Suprapubic skin (tissue), 4 donors: ENCODE results near the gene MED12L. TPM values are rescaled to one million over a fixed set of nuclear protein-coding genes. Genes with fewer than 3 reads are reported as not detected.

Source experiments
- DNase-seq, 2 donors: peaks; one replicate each; pipeline ENCODE4 v3.0.0-alpha.2; 2019; ENCODE audit warnings: low spot score in 2 of 2
- H3K27ac ChIP-seq: fragments of 200-600 bp; sonication (generic); one replicate; pipeline ENCODE4 v1.5.1; 2019
- H3K27me3 ChIP-seq: fragments of 200-600 bp; sonication (generic); one replicate; pipeline ENCODE4 v1.5.1; 2019
- H3K36me3 ChIP-seq: fragments of 200-600 bp; sonication (generic); one replicate; pipeline ENCODE4 v1.5.1; 2019
- H3K4me1 ChIP-seq: fragments of 200-600 bp; sonication (generic); one replicate; pipeline ENCODE4 v1.5.1; 2019
- H3K4me3 ChIP-seq: fragments of 200-600 bp; sonication (generic); one replicate; pipeline ENCODE4 v1.5.1; 2019; ENCODE audit warnings: mild to moderate bottlenecking
- H3K9me3 ChIP-seq: fragments of 200-600 bp; sonication (generic); one replicate; pipeline ENCODE4 v1.5.1; 2019
- EP300 ChIP-seq: sonication (generic); formaldehyde crosslinking; IDR thresholded peaks from one replicate; pipeline ENCODE4 v1.6.1; 2017; ENCODE audit warnings: antibody characterized with exemption
- POLR2A ChIP-seq, 2 donors: fragments of 450-650 bp; IDR thresholded peaks; one replicate each; pipeline ENCODE4 v1.6.1; 2017; ENCODE audit warnings: antibody characterized with exemption in 2 of 2, mild to moderate bottlenecking in 2 of 2, moderate library complexity in 2 of 2
- POLR2AphosphoS5 ChIP-seq, 3 donors: sonication (generic); formaldehyde crosslinking; IDR thresholded peaks; one replicate each; pipeline ENCODE4 v1.6.1; 2017; ENCODE audit warnings: antibody characterized with exemption in 3 of 3
- WGBS: methylation state at CpG from one replicate; pipeline ENCODE4 v1.1.5; 2018; 5-methylcytosine and 5-hydroxymethylcytosine counted together
- total RNA-seq, 4 donors: library from RNA; depleted of rRNA; stranded (reverse); fragments of >200 nt; gene quantifications; one replicate each; pipeline ENCODE4 v1.1.0, GENCODE V29; 2016
- TF ChIP-seq, protein P1 (sequence below), 2 donors: fragments of 200-600 bp in 1 of 2; fragments of 450-650 bp in 1 of 2; sonication (generic) in 1 of 2; IDR thresholded peaks; one replicate each; pipeline ENCODE4 v1.5.1; 2016 to 2019; ENCODE audit warnings: antibody characterized with exemption in 2 of 2, mild to moderate bottlenecking in 1 of 2, moderate library complexity in 1 of 2

The MED12L gene
- total RNA-seq, 4 donors from 2014 or later = 0.08 to 0.80 (median 0.22) TPM

DNA sequence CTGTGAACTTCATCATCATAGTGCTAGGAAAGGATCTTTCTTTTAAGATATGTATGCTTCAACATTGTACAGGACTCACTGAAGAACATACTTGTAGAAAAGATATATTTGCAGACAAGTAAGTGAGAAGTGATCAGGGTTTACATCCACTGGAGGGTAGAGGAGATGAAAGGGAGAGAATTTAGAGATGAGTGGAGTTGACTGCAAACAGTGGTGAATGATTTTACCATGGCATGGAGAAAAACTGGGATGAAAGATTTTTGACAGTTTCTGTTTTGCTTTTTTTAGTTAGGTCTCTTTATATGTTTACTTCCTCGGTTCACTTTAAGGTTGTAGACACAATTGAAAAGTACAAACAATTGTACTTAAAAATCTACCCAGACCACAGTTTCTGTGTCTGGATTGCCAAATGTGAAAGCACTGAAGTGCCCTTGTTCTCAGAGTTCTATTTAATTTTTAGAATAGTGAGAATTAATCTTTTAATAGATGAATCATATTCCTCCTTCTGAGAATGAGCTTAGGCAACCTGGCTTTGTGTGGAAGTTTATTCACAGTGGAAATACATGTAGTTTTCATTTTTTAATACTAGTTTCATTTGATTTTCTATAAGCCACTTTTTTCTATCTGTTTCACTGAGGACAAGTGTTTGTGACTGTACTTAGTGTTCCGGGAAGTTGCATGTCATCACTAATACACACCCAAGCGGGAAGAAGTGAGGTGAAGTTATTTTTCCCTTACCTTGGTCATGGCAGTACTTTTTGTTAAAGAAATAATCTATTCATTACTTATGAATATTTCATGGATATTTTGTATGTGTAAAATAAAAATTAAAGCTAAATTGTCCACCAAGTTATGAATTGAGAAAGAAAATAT, 119.3 kb downstream of the MED12L start:
- Histone ChIP-seq H3K9me3 (no peaks in the 10 kb centered on the region), H3K4me1 (no peaks in the 10 kb centered on the region), H3K27me3 (no peaks in the 10 kb centered on the region), H3K27ac (no peak overlapping the region), H3K4me3 (no peak overlapping the region), H3K36me3 (no peaks in the 10 kb centered on the region)
- no peak for TF ChIP-seq POLR2AphosphoS5 (IDR thresholded peaks at IDR 0.05)
- TF ChIP-seq POLR2A (IDR thresholded peaks at IDR 0.05) = no peak
- TF ChIP-seq, protein P1, sequence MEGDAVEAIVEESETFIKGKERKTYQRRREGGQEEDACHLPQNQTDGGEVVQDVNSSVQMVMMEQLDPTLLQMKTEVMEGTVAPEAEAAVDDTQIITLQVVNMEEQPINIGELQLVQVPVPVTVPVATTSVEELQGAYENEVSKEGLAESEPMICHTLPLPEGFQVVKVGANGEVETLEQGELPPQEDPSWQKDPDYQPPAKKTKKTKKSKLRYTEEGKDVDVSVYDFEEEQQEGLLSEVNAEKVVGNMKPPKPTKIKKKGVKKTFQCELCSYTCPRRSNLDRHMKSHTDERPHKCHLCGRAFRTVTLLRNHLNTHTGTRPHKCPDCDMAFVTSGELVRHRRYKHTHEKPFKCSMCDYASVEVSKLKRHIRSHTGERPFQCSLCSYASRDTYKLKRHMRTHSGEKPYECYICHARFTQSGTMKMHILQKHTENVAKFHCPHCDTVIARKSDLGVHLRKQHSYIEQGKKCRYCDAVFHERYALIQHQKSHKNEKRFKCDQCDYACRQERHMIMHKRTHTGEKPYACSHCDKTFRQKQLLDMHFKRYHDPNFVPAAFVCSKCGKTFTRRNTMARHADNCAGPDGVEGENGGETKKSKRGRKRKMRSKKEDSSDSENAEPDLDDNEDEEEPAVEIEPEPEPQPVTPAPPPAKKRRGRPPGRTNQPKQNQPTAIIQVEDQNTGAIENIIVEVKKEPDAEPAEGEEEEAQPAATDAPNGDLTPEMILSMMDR (IDR thresholded peaks at IDR 0.05) = no peak
- TF ChIP-seq EP300 = no peak
- WGBS = 86% methylated on average over 3 of the region's 3 CpGs
- no peak for DNase-seq

DNA sequence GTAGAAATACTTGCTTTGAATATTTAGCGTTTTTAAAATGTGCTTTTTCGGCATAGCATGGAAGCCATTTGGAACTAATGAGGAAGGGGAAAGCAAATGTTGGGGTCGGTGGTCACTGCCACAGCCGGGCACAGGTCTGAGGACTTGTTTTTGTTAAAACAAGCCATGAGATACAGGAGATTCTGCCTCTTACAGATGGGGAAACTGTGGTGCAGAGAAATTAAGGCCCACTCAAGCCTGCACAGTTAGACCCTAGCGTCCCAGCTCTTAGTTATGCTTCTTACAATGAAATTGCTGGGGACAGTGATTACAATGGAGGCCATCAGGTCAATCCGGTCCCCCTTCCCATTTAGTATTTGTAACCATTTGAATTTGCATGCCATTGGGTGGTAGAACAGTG, 120.0 kb downstream of the MED12L start:
- TF ChIP-seq EP300 = no peak
- TF ChIP-seq, protein P1 (IDR thresholded peaks at IDR 0.05) = no peak
- no peak for TF ChIP-seq POLR2A (IDR thresholded peaks at IDR 0.05)
- no peak for TF ChIP-seq POLR2AphosphoS5 (IDR thresholded peaks at IDR 0.05)
- no peak overlapping the region for H3K27ac ChIP-seq
- no peak for DNase-seq
- WGBS = 92% methylated on average over 6 of the region's 6 CpGs
- no peaks in the 10 kb centered on the region for H3K9me3 ChIP-seq
- H3K4me1 ChIP-seq = no peaks in the 10 kb centered on the region
- no peaks in the 10 kb centered on the region for H3K27me3 ChIP-seq
- no peak overlapping the region for H3K4me3 ChIP-seq
- no peaks in the 10 kb centered on the region for H3K36me3 ChIP-seq

DNA sequence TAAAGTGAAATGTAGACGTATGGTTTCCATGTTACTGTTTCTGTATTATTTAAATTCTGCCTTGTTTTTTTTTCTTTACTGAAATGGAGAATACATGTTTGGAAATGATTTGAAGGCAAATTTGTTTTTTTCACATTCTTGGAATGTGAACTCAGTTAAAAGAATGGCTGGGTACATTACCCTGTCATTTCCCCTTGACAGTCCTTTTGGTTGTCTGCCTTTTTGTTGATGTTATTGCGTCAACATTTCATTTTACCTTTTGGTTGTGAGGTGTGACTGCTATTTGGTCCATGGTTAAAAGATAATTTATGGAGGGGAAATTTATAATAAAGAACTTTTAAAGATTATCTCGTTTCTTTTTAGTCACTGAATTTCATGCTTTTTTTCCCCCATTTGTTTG, 120.7 kb downstream of the MED12L start:
- H3K27me3 ChIP-seq = no peaks in the 10 kb centered on the region
- 82% methylated on average over 3 of the region's 3 CpGs for WGBS
- H3K36me3 ChIP-seq = no peaks in the 10 kb centered on the region
- TF ChIP-seq POLR2AphosphoS5 (IDR thresholded peaks at IDR 0.05) = no peak
- TF ChIP-seq EP300 = no peak
- TF ChIP-seq, protein P1 (IDR thresholded peaks at IDR 0.05) = no peak
- no peak for TF ChIP-seq POLR2A (IDR thresholded peaks at IDR 0.05)
- DNase-seq = no peak
- H3K4me1 ChIP-seq = no peaks in the 10 kb centered on the region
- H3K9me3 ChIP-seq = no peaks in the 10 kb centered on the region
- no peak overlapping the region for H3K27ac ChIP-seq
- H3K4me3 ChIP-seq = no peak overlapping the region

DNA sequence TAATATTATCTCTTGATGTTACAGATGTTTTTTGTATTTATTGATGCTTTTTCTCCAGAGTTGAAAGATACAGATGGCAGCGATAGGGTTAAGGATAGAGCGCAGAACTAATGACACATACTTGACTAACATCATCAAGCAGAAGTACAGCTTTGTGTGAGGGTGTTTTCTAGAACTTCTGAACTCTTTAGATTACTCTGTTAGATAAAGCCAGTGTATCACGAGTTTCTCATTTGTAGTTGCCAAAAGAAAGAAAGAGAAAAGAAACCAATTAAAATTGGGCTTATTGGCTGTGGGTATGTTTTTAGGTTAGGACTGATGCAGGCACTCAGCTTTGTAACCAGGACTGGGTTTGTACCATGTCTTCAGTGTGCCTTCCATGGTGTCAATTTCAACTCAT, 124.2 kb downstream of the MED12L start:
- no peak for DNase-seq

More for the DNA sequence above, 124.2 kb downstream of the MED12L start:
- Histone ChIP-seq H3K4me3 (no peak overlapping the region), H3K27me3 (no peaks in the 10 kb centered on the region), H3K4me1 (no peaks in the 10 kb centered on the region), H3K27ac (no peak overlapping the region), H3K36me3 (no peaks in the 10 kb centered on the region), H3K9me3 (no peaks in the 10 kb centered on the region)
- WGBS = 49% methylated on average over 3 of the region's 3 CpGs
- TF ChIP-seq EP300 = no peak
- no peak for TF ChIP-seq POLR2AphosphoS5 (IDR thresholded peaks at IDR 0.05)
- no peak for TF ChIP-seq POLR2A (IDR thresholded peaks at IDR 0.05)
- TF ChIP-seq, protein P1 (IDR thresholded peaks at IDR 0.05) = no peak
